Panc1 (cell line): ENCODE data around the gene HAGHL. TPM values are rescaled to one million over a fixed set of nuclear protein-coding genes. Genes with fewer than 3 reads are reported as not detected.

Experiments used
- ATAC-seq: fragments of 200-7000 bp; cut with Tn5 transposase; 2 replicates; pipeline ENCODE4 v1.9.1; 2020; ENCODE audit warnings: mild to moderate bottlenecking, moderate library complexity
- BruUV-seq: library from RNA; stranded (reverse); fragments of 400-500 nt; replicated peaks from 2 replicates; lab custom pipeline; 2021; lab: Mats Ljungman, UMichigan
- CTCF ChIA-PET: fragments of 300-600 bp; sonication (Branson Sonifier 250); formaldehyde crosslinking; loops from one replicate; lab custom pipeline; 2022; ENCODE audit warnings: antibody characterized with exemption; lab: Charles Lee
- POLR2A ChIA-PET: fragments of 300-600 bp; sonication (Branson Sonifier 250); formaldehyde crosslinking; loops from one replicate; lab custom pipeline; 2022; ENCODE audit warnings: antibody characterized with exemption; lab: Charles Lee
- DNase-seq: peaks from one replicate; pipeline ENCODE4 v3.0.0-alpha.2; 2010; ENCODE audit warnings: low read depth, low spot score
- H3K27ac ChIP-seq: 2 replicates; pipeline ENCODE4 v1.5.1; 2011; ENCODE audit warnings: mild to moderate bottlenecking, low read length, inconsistent platforms
- H3K27me3 ChIP-seq: fragments of 200-500 bp; sonication (Bioruptor generic); 2 replicates; pipeline ENCODE4 v1.6.0; 2014; ENCODE audit warnings: low read length, inconsistent platforms; ENCODE audit not compliant: control insufficient read depth, insufficient read depth
- H3K36me3 ChIP-seq: fragments of 200-500 bp; sonication (Bioruptor generic); 2 replicates; pipeline ENCODE4 v1.5.1; 2014; ENCODE audit warnings: inconsistent platforms, mild to moderate bottlenecking, low read length, moderate library complexity; ENCODE audit not compliant: control insufficient read depth, insufficient read depth
- H3K4me1 ChIP-seq: 2 replicates; pipeline ENCODE4 v1.5.1; 2011; ENCODE audit warnings: inconsistent platforms, mild to moderate bottlenecking, low read length, moderate library complexity; ENCODE audit not compliant: control insufficient read depth, insufficient read depth
- H3K4me3 ChIP-seq, 2 experiments: 2 replicates each; pipeline ENCODE4 v1.5.1; 2011 to 2012; ENCODE audit warnings: low read depth in 2 of 2, low read length in 2 of 2, mild to moderate bottlenecking in 2 of 2, inconsistent platforms in 1 of 2, moderate library complexity in 1 of 2
- H3K9me3 ChIP-seq: fragments of 200-500 bp; sonication (Bioruptor generic); 2 replicates; pipeline ENCODE4 v1.5.1; 2014; ENCODE audit warnings: low read depth, mild to moderate bottlenecking, inconsistent platforms, low read length, moderate library complexity; ENCODE audit not compliant: control insufficient read depth, insufficient read depth
- CTCF ChIP-seq: fragments of 450-650 bp; IDR thresholded peaks from 2 replicates; pipeline ENCODE4 v1.5.1; 2017; ENCODE audit warnings: mild to moderate bottlenecking
- POLR2AphosphoS5 ChIP-seq: IDR thresholded peaks from 2 replicates; pipeline ENCODE4 v1.6.1; 2012; ENCODE audit warnings: mild to moderate bottlenecking, low read depth, low read length, moderate library complexity
- REST ChIP-seq, 2 experiments: IDR thresholded peaks; 2 replicates each; pipeline ENCODE4 v1.6.1; 2011 to 2012; ENCODE audit warnings: low read depth in 2 of 2, control low read depth in 1 of 2, low read length in 1 of 2, mild to moderate bottlenecking in 1 of 2, moderate library complexity in 1 of 2; ENCODE audit not compliant: insufficient read depth in 1 of 2
- SIN3A ChIP-seq: IDR thresholded peaks from 2 replicates; pipeline ENCODE4 v1.6.1; 2012; ENCODE audit warnings: low read depth, mild to moderate bottlenecking, low read length, moderate library complexity, borderline replicate concordance; ENCODE audit not compliant: insufficient read depth
- TCF7L2 ChIP-seq: IDR thresholded peaks from 2 replicates; pipeline ENCODE4 v1.6.1; 2011; ENCODE audit warnings: mild to moderate bottlenecking, low read depth, low read length, inconsistent platforms
- in situ Hi-C: cut with HindIII; loops from 2 replicates; pipeline ENCODE4 v1.10.0; 2016; ENCODE audit warnings: low sequenced_read_pairs, low pct_unique_long_range_greater_than_20kb
- intact Hi-C: fragments of 100-400 bp; cut with micrococcal nuclease; formaldehyde crosslinking; loops from one replicate; pipeline ENCODE4 v1.10.0; 2022; ENCODE audit not compliant: unreplicated experiment
- total RNA-seq: library from RNA; stranded (reverse); gene quantifications from one replicate; pipeline ENCODE4 v1.2.1, GENCODE V29; 2021; ENCODE audit not compliant: unreplicated experiment

The HAGHL gene
- total RNA-seq, 1 experiment from 2014 or later: 41.1 TPM

- intact Hi-C loops: no loop called here
- ChIA-PET POLR2A (no interaction called here), CTCF (no interaction called here)
- Histone ChIP-seq H3K27me3 (no peaks in the 10 kb centered on the region), H3K27ac (no peak overlapping the region), H3K36me3 (no peaks in the 10 kb centered on the region), H3K9me3 (no peaks in the 10 kb centered on the region), H3K4me1 (peaks cover 18% of the 10 kb centered on the region), H3K4me3 (no peak overlapping the region)
- in situ Hi-C loops: no loop called here
- TF ChIP-seq CTCF (no peak), SIN3A (no peak), POLR2AphosphoS5 (no peak), REST (IDR thresholded peaks at IDR 0.05; ENCODE audit: insufficient read depth in 1 of 2, low read depth in 2 of 2, low read length in 1 of 2) (no peak), TCF7L2 (no peak)
- no TSS peak for BruUV-seq
- no peak for DNase-seq
- ATAC-seq: peak; percentile 37
Measured at GRCh38 chr16:762595-763268, 35.8 kb downstream of the HAGHL start.

GRCh38 chr16:763369-764183 is 36.7 kb downstream of the HAGHL start:
- no peak for DNase-seq
- Histone ChIP-seq H3K27ac (no peak overlapping the region), H3K4me3 (no peak overlapping the region), H3K9me3 (no peaks in the 10 kb centered on the region), H3K36me3 (no peaks in the 10 kb centered on the region), H3K4me1 (peaks cover 18% of the 10 kb centered on the region), H3K27me3 (no peaks in the 10 kb centered on the region)
- in situ Hi-C loops (no loop called here), intact Hi-C loops (no loop called here)
- POLR2A ChIA-PET: no interaction called here
- ATAC-seq: peak; percentile 27
- no TSS peak for BruUV-seq
- CTCF ChIA-PET: no interaction called here
- TF ChIP-seq POLR2AphosphoS5 (no peak), CTCF (no peak), REST (IDR thresholded peaks at IDR 0.05; ENCODE audit: insufficient read depth in 1 of 2, low read depth in 2 of 2, low read length in 1 of 2) (no peak), SIN3A (no peak), TCF7L2 (no peak)
